Neural progenitor cell (in vitro differentiated cells): ENCODE measurements around the gene PIK3R4. TPM values are rescaled to one million over a fixed set of nuclear protein-coding genes. Genes with fewer than 3 reads are reported as not detected.

ENCODE experiments used
- DNase-seq: peaks from one replicate; pipeline ENCODE4 v3.0.0-alpha.2; 2016; ENCODE audit warnings: low spot score
- H2AFZ ChIP-seq: fragments of 200-600 bp; sonication (generic); replicated peaks from 2 replicates; pipeline ENCODE4 v1.6.1; 2016; ENCODE audit warnings: antibody characterized with exemption
- H3F3A ChIP-seq: fragments of 200-600 bp; sonication (generic); 2 replicates; pipeline ENCODE4 v1.6.1; 2016; ENCODE audit warnings: antibody characterized with exemption, low read depth
- H3K27ac ChIP-seq: fragments of 200-600 bp; sonication (generic); 2 replicates; pipeline ENCODE4 v1.5.1; 2016; ENCODE audit warnings: mild to moderate bottlenecking
- H3K27me3 ChIP-seq: fragments of 200-600 bp; sonication (generic); 2 replicates; pipeline ENCODE4 v1.6.1; 2016; ENCODE audit warnings: mild to moderate bottlenecking, moderate library complexity
- H3K36me3 ChIP-seq: fragments of 200-600 bp; sonication (generic); 2 replicates; pipeline ENCODE4 v1.5.1; 2016
- H3K4me1 ChIP-seq: fragments of 200-600 bp; sonication (generic); 2 replicates; pipeline ENCODE4 v1.6.1; 2016; ENCODE audit warnings: mixed run types
- H3K4me2 ChIP-seq: fragments of 200-600 bp; sonication (generic); 2 replicates; pipeline ENCODE4 v1.6.1; 2016
- H3K4me3 ChIP-seq: fragments of 200-600 bp; sonication (generic); 2 replicates; pipeline ENCODE4 v1.5.1; 2016
- H3K79me2 ChIP-seq: fragments of 200-600 bp; sonication (generic); 2 replicates; pipeline ENCODE4 v1.6.1; 2016; ENCODE audit warnings: low read depth
- H3K9ac ChIP-seq: fragments of 200-600 bp; sonication (generic); 2 replicates; pipeline ENCODE4 v1.6.1; 2016
- H3K9me3 ChIP-seq: fragments of 200-600 bp; sonication (generic); 2 replicates; pipeline ENCODE4 v1.5.1; 2016; ENCODE audit warnings: low read depth
- H4K20me1 ChIP-seq: fragments of 200-600 bp; sonication (generic); 2 replicates; pipeline ENCODE4 v1.6.1; 2016; ENCODE audit warnings: low read depth
- H3K27ac Mint-ChIP-seq: 3 replicates; pipeline ENCODE4 v1.8.0; 2021; ENCODE audit warnings: mixed read lengths
- H3K27me3 Mint-ChIP-seq: 2 replicates; pipeline ENCODE4 v1.8.0; 2022; ENCODE audit warnings: low read depth, mild to moderate bottlenecking, inconsistent platforms, moderate library complexity, mixed read lengths; ENCODE audit not compliant: insufficient read depth
- H3K36me3 Mint-ChIP-seq: 3 replicates; pipeline ENCODE4 v1.8.0; 2021; ENCODE audit warnings: mixed read lengths
- H3K4me1 Mint-ChIP-seq: 3 replicates; pipeline ENCODE4 v1.8.0; 2021; ENCODE audit warnings: mixed read lengths
- H3K4me3 Mint-ChIP-seq: 3 replicates; pipeline ENCODE4 v1.8.0; 2021; ENCODE audit warnings: mild to moderate bottlenecking, moderate library complexity, mixed read lengths
- H3K9me3 Mint-ChIP-seq: 3 replicates; pipeline ENCODE4 v1.8.0; 2020; ENCODE audit warnings: mixed read lengths
- CTCF ChIP-seq: fragments of 200-600 bp; sonication (generic); IDR thresholded peaks from 2 replicates; pipeline ENCODE4 v1.5.1; 2017; ENCODE audit warnings: antibody characterized with exemption, mild to moderate bottlenecking
- EZH2 ChIP-seq: fragments of 200-600 bp; sonication (generic); IDR thresholded peaks from 2 replicates; pipeline ENCODE4 v1.6.1; 2017; ENCODE audit warnings: antibody characterized with exemption, mild to moderate bottlenecking, moderate library complexity
- EZH2phosphoT487 ChIP-seq: fragments of 200-600 bp; sonication (generic); IDR thresholded peaks from 2 replicates; pipeline ENCODE4 v1.6.1; 2017; ENCODE audit warnings: antibody characterized with exemption
- total RNA-seq: library from RNA; depleted of rRNA; stranded (reverse); fragments of >200 nt; gene quantifications from 2 replicates; pipeline ENCODE4 v1.2.3, GENCODE V29; 2015; ENCODE audit warnings: low replicate concordance

The PIK3R4 gene
- total RNA-seq, 1 donor from 2014 or later = 65.8 TPM

GRCh38 chr3:130748467-130748861 lies 1.8 kb upstream of the PIK3R4 start:
- Histone ChIP-seq H3K36me3 (no peaks in the 10 kb centered on the region), H2AFZ (no peak overlapping the region), H3F3A (peaks cover 15% of the 10 kb centered on the region), H3K4me1 (peaks cover 20% of the 10 kb centered on the region), H3K4me2 (peak overlapping the region; percentile 56), H3K4me3 (peak overlapping the region; percentile 91), H3K27ac (no peak overlapping the region), H4K20me1 (peaks cover 11% of the 10 kb centered on the region), H3K27me3 (no peaks in the 10 kb centered on the region), H3K9me3 (no peaks in the 10 kb centered on the region), H3K9ac (no peak overlapping the region), H3K79me2 (peaks cover 31% of the 10 kb centered on the region)
- Mint-ChIP-seq H3K4me1 (peaks cover 24% of the 10 kb centered on the region), H3K36me3 (peaks cover 3% of the 10 kb centered on the region), H3K27ac (no peak overlapping the region), H3K27me3 (peaks cover 7% of the 10 kb centered on the region), H3K9me3 (no peaks in the 10 kb centered on the region), H3K4me3 (peak overlapping the region; percentile 81)
- DNase-seq = no peak
- no peak for TF ChIP-seq EZH2
- no peak for TF ChIP-seq CTCF
- no peak for TF ChIP-seq EZH2phosphoT487

- Histone ChIP-seq H2AFZ (no peak overlapping the region), H3K9ac (no peak overlapping the region), H3K4me1 (peaks cover 21% of the 10 kb centered on the region), H3K27me3 (no peaks in the 10 kb centered on the region), H3K79me2 (peaks cover 82% of the 10 kb centered on the region), H3K36me3 (peaks cover 4% of the 10 kb centered on the region), H3K4me3 (peak overlapping the region; percentile 5), H3F3A (peaks cover 3% of the 10 kb centered on the region), H4K20me1 (peaks cover 21% of the 10 kb centered on the region), H3K4me2 (peak overlapping the region; percentile 94), H3K27ac (no peak overlapping the region), H3K9me3 (no peaks in the 10 kb centered on the region)
- H3K27ac Mint-ChIP-seq = no peak overlapping the region
- H3K27me3 Mint-ChIP-seq = peaks cover 7% of the 10 kb centered on the region
- DNase-seq = no peak
- peaks cover 18% of the 10 kb centered on the region for H3K36me3 Mint-ChIP-seq
- peak overlapping the region; percentile 12 for H3K4me3 Mint-ChIP-seq
- peaks cover 28% of the 10 kb centered on the region for H3K4me1 Mint-ChIP-seq
- TF ChIP-seq CTCF (no peak), EZH2phosphoT487 (no peak), EZH2 (no peak)
- H3K9me3 Mint-ChIP-seq = no peaks in the 10 kb centered on the region
Observed at GRCh38 chr3:130743354-130743753, 3.3 kb downstream of the PIK3R4 start.

GRCh38 chr3:130741946-130742610 lies 4.6 kb downstream of the PIK3R4 start:
- Histone ChIP-seq H3K27ac (no peak overlapping the region), H3F3A (peaks cover 3% of the 10 kb centered on the region), H3K4me3 (peak overlapping the region; percentile 3), H4K20me1 (peaks cover 21% of the 10 kb centered on the region), H3K4me2 (peak overlapping the region; percentile 94), H3K27me3 (no peaks in the 10 kb centered on the region), H3K79me2 (peaks cover 95% of the 10 kb centered on the region), H3K4me1 (peaks cover 21% of the 10 kb centered on the region), H3K9me3 (no peaks in the 10 kb centered on the region), H2AFZ (no peak overlapping the region), H3K9ac (peak overlapping the region; percentile 25), H3K36me3 (peaks cover 4% of the 10 kb centered on the region)
- no peak for TF ChIP-seq EZH2
- no peak for TF ChIP-seq EZH2phosphoT487
- TF ChIP-seq CTCF = no peak
- peaks cover 19% of the 10 kb centered on the region for H3K36me3 Mint-ChIP-seq
- no peak overlapping the region for H3K4me3 Mint-ChIP-seq
- no peaks in the 10 kb centered on the region for H3K9me3 Mint-ChIP-seq
- H3K27me3 Mint-ChIP-seq = peaks cover 2% of the 10 kb centered on the region
- DNase-seq = no peak
- peaks cover 24% of the 10 kb centered on the region for H3K4me1 Mint-ChIP-seq
- H3K27ac Mint-ChIP-seq = no peak overlapping the region
